Left lung (tissue), 10 donors: ENCODE results near the gene APOBEC4. TPM values are rescaled to one million over a fixed set of nuclear protein-coding genes. Genes with fewer than 3 reads are reported as not detected.
A peak's percentile ranks its signal among the peaks of the same experiment; 100 is the strongest.
"Not testable (repeated sequence)": the region's sequence is repeated elsewhere in the genome, so short reads cannot be mapped to it uniquely, and the experiment has no call there.

Experiments used
- ATAC-seq: fragments of 200-7000 bp; cut with Tn5 transposase; one replicate; pipeline ENCODE4 v1.9.1; 2020; ENCODE audit warnings: moderate library complexity
- DNase-seq, 4 donors: peaks; one replicate each; pipeline ENCODE4 v3.0.0-alpha.2; 2013 to 2020
- H3K27ac ChIP-seq, 2 donors: fragments of 200-600 bp; sonication (generic) in 1 of 2; one replicate each; pipeline versions ENCODE4 v1.5.0 to v1.8.0; 2020 to 2021
- H3K27me3 ChIP-seq, 2 donors: fragments of 200-600 bp; sonication (generic) in 1 of 2; one replicate each; pipeline versions ENCODE4 v1.5.0 to v1.8.0; 2020 to 2021
- H3K36me3 ChIP-seq, 2 donors: fragments of 200-600 bp; sonication (generic) in 1 of 2; one replicate each; pipeline versions ENCODE4 v1.5.0 to v1.8.0; 2020 to 2021
- H3K4me1 ChIP-seq, 2 donors: fragments of 200-600 bp; one replicate each; pipeline ENCODE4 v1.8.0; 2021
- H3K4me3 ChIP-seq, 2 donors: fragments of 200-600 bp; sonication (generic) in 1 of 2; one replicate each; pipeline versions ENCODE4 v1.5.0 to v1.8.0; 2020 to 2021; ENCODE audit warnings: mild to moderate bottlenecking in 1 of 2
- H3K9me3 ChIP-seq, 2 donors: fragments of 200-600 bp; sonication (generic) in 1 of 2; one replicate each; pipeline versions ENCODE4 v1.5.0 to v1.8.0; 2020 to 2021
- CTCF ChIP-seq, 2 donors: fragments of 200-600 bp; sonication (generic) in 1 of 2; IDR thresholded peaks; one replicate each; pipeline versions ENCODE4 v1.5.0 to v1.8.0; 2021; ENCODE audit warnings: antibody characterized with exemption in 2 of 2
- intact Hi-C, 2 donors: fragments of 100-400 bp; cut with DNase I; formaldehyde crosslinking; loops; one replicate each; pipeline versions ENCODE4 v1.11.2 to v1.14.2; 2022
- polyA plus RNA-seq, 6 donors: library from polyadenylated mRNA; unstranded; fragments of 120-200 nt; gene quantifications; one replicate each; pipeline ENCODE4 v1.2.1, GENCODE V29; 2013; ENCODE audit not compliant: insufficient read length in 6 of 6
- total RNA-seq, 2 donors: library from RNA; stranded (reverse); fragmentation: NEBNext Ultra II Directional; extraction: Animal tissue kit (Norgen Biotek cat#: 25700); gene quantifications; one replicate each; pipeline ENCODE4 v1.2.1, GENCODE V29; 2021
- donor health status: DM: no; HTN: yes; CAD: no.
- donor health status: DM: no; HTN: no; CAD: no.

Gene APOBEC4
- total and polyA plus RNA-seq, 8 donors: 0.26 to 2.2 (median 0.98) TPM

- Histone ChIP-seq H3K4me3 (no peak overlapping the region), H3K36me3 (peaks cover 0 to 38% of the 10 kb centered on the region in 2 donors), H3K9me3 (no peaks in the 10 kb centered on the region), H3K27me3 (no peaks in the 10 kb centered on the region), H3K27ac (peak overlapping the region in 1 of 2 donors; percentile 51), H3K4me1 (peaks cover 17 to 45% of the 10 kb centered on the region in 2 donors)
- no peak for TF ChIP-seq CTCF (IDR thresholded peaks at IDR 0.05)
- DNase-seq (no peak), ATAC-seq (no peak)
- intact Hi-C loops: no loop called here
Measured at GRCh38 chr1:183622013-183622412, 31.1 kb downstream of the APOBEC4 start.

DNA sequence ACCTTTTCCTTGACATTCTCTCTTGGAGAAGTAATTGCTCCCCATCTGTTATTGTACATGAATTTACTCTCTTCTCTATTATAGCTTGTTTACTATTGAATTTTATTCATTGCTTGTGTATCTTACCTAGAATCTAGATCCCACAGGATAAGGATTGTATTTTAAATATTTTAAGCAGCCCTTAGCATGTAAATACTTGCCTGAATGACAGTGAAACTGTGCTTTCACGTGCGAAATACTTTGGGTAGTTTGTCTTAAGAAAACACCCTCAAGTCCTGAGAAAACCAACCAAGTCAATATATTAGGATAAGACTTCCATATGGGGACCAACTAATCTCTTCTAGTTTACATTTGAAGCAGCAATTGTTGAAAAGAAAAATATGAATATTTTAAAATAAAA, 32.8 kb downstream of the APOBEC4 start:
- no peaks in the 10 kb centered on the region for H3K27me3 ChIP-seq
- H3K4me1 ChIP-seq: peaks cover 0 to 28% of the 10 kb centered on the region in 2 donors
- no peak overlapping the region for H3K4me3 ChIP-seq
- DNase-seq (no peak), ATAC-seq (no peak)
- no peaks in the 10 kb centered on the region for H3K9me3 ChIP-seq
- intact Hi-C loops: no loop called here
- H3K36me3 ChIP-seq: peaks cover 0 to 21% of the 10 kb centered on the region in 2 donors
- H3K27ac ChIP-seq: no peak overlapping the region
- TF ChIP-seq CTCF (IDR thresholded peaks at IDR 0.05): no peak

DNA sequence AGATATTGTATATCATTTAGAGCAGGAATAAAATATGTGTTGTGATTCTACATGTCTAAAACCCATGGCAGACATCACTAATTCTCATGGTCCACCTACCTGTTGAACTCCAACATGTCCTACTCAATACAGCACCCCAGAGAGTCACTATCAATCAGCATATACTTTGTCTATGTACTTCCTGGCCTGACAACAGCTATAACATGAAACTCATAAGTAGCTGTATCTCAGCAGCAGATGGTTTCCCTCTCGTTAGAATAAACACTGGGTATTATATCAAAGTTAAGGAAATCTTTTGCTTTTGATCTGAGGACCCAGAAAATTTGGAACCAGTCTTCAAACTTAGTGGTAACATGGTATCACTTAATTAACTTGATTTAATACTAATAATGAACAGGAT, 33.3 kb downstream of the APOBEC4 start:
- Histone ChIP-seq H3K4me3 (no peak overlapping the region), H3K9me3 (no peaks in the 10 kb centered on the region), H3K27ac (no peak overlapping the region), H3K36me3 (peaks cover 0 to 16% of the 10 kb centered on the region in 2 donors), H3K27me3 (no peaks in the 10 kb centered on the region), H3K4me1 (peaks cover 0 to 23% of the 10 kb centered on the region in 2 donors)
- ATAC-seq (no peak), DNase-seq (peak in 2 of 4 donors; percentile 47 to 54)
- no peak for TF ChIP-seq CTCF (IDR thresholded peaks at IDR 0.05)
- intact Hi-C loops: no loop called here

- DNase-seq, H3K36me3 ChIP-seq, H3K27ac ChIP-seq, ATAC-seq, H3K27me3 ChIP-seq, H3K9me3 ChIP-seq, H3K4me3 ChIP-seq, intact Hi-C loops: not testable (repeated sequence)
- H3K4me1 ChIP-seq: peaks cover 0 to 19% of the 10 kb centered on the region in 2 donors
Measured at GRCh38 chr1:183618202-183618601, 34.9 kb downstream of the APOBEC4 start.

DNA sequence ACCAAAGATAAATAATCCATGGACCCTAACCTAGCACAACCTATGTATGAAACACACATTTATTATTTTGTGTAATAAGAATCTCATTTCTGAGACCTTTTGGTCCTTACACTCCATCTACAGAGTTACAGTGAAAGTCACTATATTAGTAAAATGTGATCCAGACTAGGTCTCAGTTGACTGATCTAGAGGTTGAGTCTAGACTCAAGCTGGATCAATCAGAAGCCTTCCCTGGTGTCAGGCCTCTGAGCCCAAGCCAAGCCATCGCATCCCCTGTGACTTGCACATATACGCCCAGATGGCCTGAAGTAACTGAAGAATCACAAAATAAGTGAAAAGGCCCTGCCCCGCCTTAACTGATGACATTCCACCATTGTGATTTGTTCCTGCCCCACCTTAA, 40.1 kb downstream of the APOBEC4 start:
- ATAC-seq: not testable (repeated sequence)

GRCh38 chr1:183612407-183612806, 40.7 kb downstream of the APOBEC4 start:
- no peaks in the 10 kb centered on the region for H3K9me3 ChIP-seq
- no peak for TF ChIP-seq CTCF (IDR thresholded peaks at IDR 0.05)
- H3K4me1 ChIP-seq: peaks cover 8 to 31% of the 10 kb centered on the region in 2 donors
- H3K36me3 ChIP-seq: no peaks in the 10 kb centered on the region
- intact Hi-C loops: no loop called here
- no peak for ATAC-seq
- H3K27ac ChIP-seq: no peak overlapping the region
- no peak for DNase-seq
- no peaks in the 10 kb centered on the region for H3K27me3 ChIP-seq
- H3K4me3 ChIP-seq: no peak overlapping the region

More for the DNA sequence above, 40.1 kb downstream of the APOBEC4 start:
- H3K4me3 ChIP-seq, intact Hi-C loops, H3K36me3 ChIP-seq, DNase-seq, H3K27ac ChIP-seq, H3K27me3 ChIP-seq, H3K9me3 ChIP-seq: not testable (repeated sequence)
- peaks cover 8 to 26% of the 10 kb centered on the region in 2 donors for H3K4me1 ChIP-seq
